Measurements from ENCODE around the gene INHBA.

The INHBA gene

DNA sequence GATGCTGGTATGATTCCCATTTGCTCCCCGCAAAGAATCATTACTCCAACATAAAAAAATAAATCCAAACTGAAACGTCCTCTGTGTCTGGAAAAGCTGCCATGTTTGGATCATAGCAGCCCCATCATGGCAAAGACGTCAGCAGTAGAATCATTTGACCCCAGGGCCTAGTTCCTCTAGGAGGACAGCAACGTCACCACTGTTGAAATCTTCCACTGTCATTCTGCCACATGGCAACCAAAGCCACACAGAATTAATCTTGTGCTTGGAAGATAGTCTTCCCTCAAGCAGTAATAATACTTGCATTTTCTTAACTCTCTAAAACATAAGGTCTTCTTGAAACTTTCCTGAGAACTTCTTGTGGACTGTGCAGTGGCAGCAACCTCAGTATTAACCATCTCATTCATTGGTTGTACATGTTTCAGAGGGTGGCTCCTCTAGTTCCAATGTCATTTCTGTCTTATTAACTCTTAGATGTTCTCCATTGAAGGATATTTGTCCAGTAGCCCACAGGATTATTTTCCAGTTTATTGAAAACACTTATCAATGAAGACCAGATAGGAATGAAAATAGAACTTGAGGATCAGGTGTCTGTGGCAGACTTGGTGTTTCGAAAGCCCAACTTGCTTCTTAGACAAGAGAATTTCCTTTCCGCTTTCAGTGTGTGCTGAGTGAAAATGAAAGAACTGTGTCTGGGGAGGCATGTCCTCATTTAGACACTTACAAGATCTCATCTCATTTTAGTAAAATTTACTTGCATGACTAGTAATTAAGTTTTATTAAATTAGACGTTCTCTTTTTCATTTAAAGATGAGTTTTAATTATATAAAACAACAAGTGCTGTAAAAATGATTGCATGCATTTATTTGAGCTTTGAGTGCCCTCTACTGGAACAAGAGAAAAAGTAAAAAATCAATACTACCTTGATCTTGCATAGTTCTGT is 28.9 kb upstream of the INHBA start:
- peak overlapping the region; percentile 33 for H3K27ac ChIP-seq (replicated peaks)
- TF ChIP-seq POLR2AphosphoS5 (IDR thresholded peaks at IDR 0.05; ENCODE audit: low read depth) (no peak), SPI1 (IDR thresholded peaks at IDR 0.05; ENCODE audit: borderline replicate concordance, low read depth) (no peak), GABPA (IDR thresholded peaks at IDR 0.05; ENCODE audit: low read depth) (no peak)
- TF ChIP-seq, protein P1, sequence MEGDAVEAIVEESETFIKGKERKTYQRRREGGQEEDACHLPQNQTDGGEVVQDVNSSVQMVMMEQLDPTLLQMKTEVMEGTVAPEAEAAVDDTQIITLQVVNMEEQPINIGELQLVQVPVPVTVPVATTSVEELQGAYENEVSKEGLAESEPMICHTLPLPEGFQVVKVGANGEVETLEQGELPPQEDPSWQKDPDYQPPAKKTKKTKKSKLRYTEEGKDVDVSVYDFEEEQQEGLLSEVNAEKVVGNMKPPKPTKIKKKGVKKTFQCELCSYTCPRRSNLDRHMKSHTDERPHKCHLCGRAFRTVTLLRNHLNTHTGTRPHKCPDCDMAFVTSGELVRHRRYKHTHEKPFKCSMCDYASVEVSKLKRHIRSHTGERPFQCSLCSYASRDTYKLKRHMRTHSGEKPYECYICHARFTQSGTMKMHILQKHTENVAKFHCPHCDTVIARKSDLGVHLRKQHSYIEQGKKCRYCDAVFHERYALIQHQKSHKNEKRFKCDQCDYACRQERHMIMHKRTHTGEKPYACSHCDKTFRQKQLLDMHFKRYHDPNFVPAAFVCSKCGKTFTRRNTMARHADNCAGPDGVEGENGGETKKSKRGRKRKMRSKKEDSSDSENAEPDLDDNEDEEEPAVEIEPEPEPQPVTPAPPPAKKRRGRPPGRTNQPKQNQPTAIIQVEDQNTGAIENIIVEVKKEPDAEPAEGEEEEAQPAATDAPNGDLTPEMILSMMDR (IDR thresholded peaks at IDR 0.05; ENCODE audit: insufficient read depth, low read length) = no peak
- TF ChIP-seq, protein P2, sequence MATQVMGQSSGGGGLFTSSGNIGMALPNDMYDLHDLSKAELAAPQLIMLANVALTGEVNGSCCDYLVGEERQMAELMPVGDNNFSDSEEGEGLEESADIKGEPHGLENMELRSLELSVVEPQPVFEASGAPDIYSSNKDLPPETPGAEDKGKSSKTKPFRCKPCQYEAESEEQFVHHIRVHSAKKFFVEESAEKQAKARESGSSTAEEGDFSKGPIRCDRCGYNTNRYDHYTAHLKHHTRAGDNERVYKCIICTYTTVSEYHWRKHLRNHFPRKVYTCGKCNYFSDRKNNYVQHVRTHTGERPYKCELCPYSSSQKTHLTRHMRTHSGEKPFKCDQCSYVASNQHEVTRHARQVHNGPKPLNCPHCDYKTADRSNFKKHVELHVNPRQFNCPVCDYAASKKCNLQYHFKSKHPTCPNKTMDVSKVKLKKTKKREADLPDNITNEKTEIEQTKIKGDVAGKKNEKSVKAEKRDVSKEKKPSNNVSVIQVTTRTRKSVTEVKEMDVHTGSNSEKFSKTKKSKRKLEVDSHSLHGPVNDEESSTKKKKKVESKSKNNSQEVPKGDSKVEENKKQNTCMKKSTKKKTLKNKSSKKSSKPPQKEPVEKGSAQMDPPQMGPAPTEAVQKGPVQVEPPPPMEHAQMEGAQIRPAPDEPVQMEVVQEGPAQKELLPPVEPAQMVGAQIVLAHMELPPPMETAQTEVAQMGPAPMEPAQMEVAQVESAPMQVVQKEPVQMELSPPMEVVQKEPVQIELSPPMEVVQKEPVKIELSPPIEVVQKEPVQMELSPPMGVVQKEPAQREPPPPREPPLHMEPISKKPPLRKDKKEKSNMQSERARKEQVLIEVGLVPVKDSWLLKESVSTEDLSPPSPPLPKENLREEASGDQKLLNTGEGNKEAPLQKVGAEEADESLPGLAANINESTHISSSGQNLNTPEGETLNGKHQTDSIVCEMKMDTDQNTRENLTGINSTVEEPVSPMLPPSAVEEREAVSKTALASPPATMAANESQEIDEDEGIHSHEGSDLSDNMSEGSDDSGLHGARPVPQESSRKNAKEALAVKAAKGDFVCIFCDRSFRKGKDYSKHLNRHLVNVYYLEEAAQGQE (IDR thresholded peaks at IDR 0.05; ENCODE audit: insufficient replicate concordance, low read depth) = no peak
- DNase-seq (ENCODE audit: low read depth in 1 of 2, low spot score in 1 of 2) = peak in 1 of 2 experiments; percentile 45
- no peak overlapping the region for H3K4me3 ChIP-seq (replicated peaks; ENCODE audit: insufficient read depth, low read length)
- H3K27me3 ChIP-seq (ENCODE audit: insufficient read depth, poor library complexity, severe bottlenecking) = no peaks in the 10 kb centered on the region

DNA sequence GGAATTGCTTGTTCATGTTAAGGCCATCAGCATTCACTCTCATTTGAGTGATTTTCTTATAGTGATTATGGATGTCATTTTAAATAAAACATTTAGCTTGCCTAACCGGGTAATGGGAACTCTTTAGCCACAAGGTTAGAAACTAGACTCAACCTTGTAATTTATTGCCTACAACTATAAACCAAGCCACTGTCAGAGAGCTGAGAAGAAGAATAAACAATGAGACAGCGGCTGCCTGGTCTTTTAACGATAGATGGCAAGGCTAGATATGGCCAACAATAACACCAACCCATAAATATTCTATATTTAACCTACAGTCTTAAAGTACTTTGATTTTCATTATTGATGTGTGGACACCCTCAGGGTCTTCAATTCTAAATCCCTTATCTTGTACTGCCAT is 27.8 kb upstream of the INHBA start:
- no peak overlapping the region for H3K27ac ChIP-seq (replicated peaks)
- H3K4me3 ChIP-seq (replicated peaks; ENCODE audit: insufficient read depth, low read length) = no peak overlapping the region
- TF ChIP-seq, protein P2 (IDR thresholded peaks at IDR 0.05; ENCODE audit: insufficient replicate concordance, low read depth) = no peak
- TF ChIP-seq, protein P1 (IDR thresholded peaks at IDR 0.05; ENCODE audit: insufficient read depth, low read length) = no peak
- no peak for TF ChIP-seq GABPA (IDR thresholded peaks at IDR 0.05; ENCODE audit: low read depth)
- no peak for DNase-seq (ENCODE audit: low read depth in 1 of 2, low spot score in 1 of 2)
- no peaks in the 10 kb centered on the region for H3K27me3 ChIP-seq (ENCODE audit: insufficient read depth, poor library complexity, severe bottlenecking)

DNA sequence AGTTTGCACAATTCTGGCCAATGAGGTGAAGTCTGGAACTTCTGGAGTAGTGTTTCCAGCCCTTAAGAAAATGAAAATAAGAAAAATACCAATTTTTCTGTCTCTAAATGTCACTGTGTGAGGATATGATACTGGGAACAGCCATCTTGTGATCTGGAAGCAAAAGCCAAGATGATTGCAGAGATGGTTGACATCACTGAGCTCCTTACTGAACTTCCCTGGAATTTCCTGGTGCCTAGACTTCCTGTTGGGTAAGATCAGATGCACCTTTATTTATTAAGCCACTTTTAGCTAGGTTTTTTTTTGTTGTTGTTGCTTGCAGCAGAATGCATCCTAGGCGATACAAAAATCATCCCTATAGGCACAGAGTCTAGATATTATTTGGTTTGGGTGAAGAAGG is 27.3 kb upstream of the INHBA start:
- Histone ChIP-seq H3K27ac (replicated peaks) (no peak overlapping the region), H3K27me3 (ENCODE audit: insufficient read depth, poor library complexity, severe bottlenecking) (no peaks in the 10 kb centered on the region), H3K4me3 (replicated peaks; ENCODE audit: insufficient read depth, low read length) (no peak overlapping the region)
- TF ChIP-seq POLR2AphosphoS5 (IDR thresholded peaks at IDR 0.05; ENCODE audit: low read depth) (no peak), GABPA (IDR thresholded peaks at IDR 0.05; ENCODE audit: low read depth) (no peak), SPI1 (IDR thresholded peaks at IDR 0.05; ENCODE audit: borderline replicate concordance, low read depth) (no peak)
- TF ChIP-seq, protein P1 (IDR thresholded peaks at IDR 0.05; ENCODE audit: insufficient read depth, low read length) = no peak
- TF ChIP-seq, protein P2 (IDR thresholded peaks at IDR 0.05; ENCODE audit: insufficient replicate concordance, low read depth) = no peak
- DNase-seq (ENCODE audit: low read depth in 1 of 2, low spot score in 1 of 2) = no peak

Data from HL-60 (cell line).